ENCODE data around the gene RRAS2. TPM values are rescaled to one million over a fixed set of nuclear protein-coding genes. Genes with fewer than 3 reads are reported as not detected.
"Not testable (repeated sequence)": the region's sequence is repeated elsewhere in the genome, so short reads cannot be mapped to it uniquely, and the experiment has no call there.

Gene RRAS2
- polyA plus RNA-seq (ENCODE audit: insufficient read depth in 1 of 5, insufficient read length in 5 of 5, low replicate concordance in 1 of 5): 10 to 100 TPM; 53.9 to 73.8 (median 61.5) TPM
- long read RNA-seq, donor 1, transcript RRAS2-201 (6 exons, 1,516 nt): major isoform, 15 of 17 reads
- long read RNA-seq, donor 1, partial matches to known transcripts: 0 of 17 reads
- long read RNA-seq, donor 1, other reads (novel, unspliced or antisense): 0 of 17 reads
- long read RNA-seq, donor 2, transcript RRAS2-201 (6 exons, 1,516 nt): major isoform, 11 of 13 reads
- long read RNA-seq, donor 2, partial matches to known transcripts: 0 of 13 reads
- long read RNA-seq, donor 2, other reads (novel, unspliced or antisense): 0 of 13 reads
- long read RNA-seq, donor 3, transcript RRAS2-201 (6 exons, 1,516 nt): major isoform, 8 of 11 reads
- long read RNA-seq, donor 3, partial matches to known transcripts: 0 of 11 reads
- long read RNA-seq, donor 3, other reads (novel, unspliced or antisense): 0 of 11 reads
- long read RNA-seq, donor 4, transcript RRAS2-201 (6 exons, 1,516 nt): major isoform, 15 of 15 reads
- long read RNA-seq, donor 4, partial matches to known transcripts: 0 of 15 reads
- long read RNA-seq, donor 4, other reads (novel, unspliced or antisense): 0 of 15 reads
- long read RNA-seq, donor 5, transcript RRAS2-201 (6 exons, 1,516 nt): major isoform, 20 of 23 reads
- long read RNA-seq, donor 5, partial matches to known transcripts: 0 of 23 reads
- long read RNA-seq, donor 5, other reads (novel, unspliced or antisense): 0 of 23 reads
- long read RNA-seq, donor 6, transcript RRAS2-201 (6 exons, 1,516 nt): major isoform, 11 of 13 reads
- long read RNA-seq, donor 6, partial matches to known transcripts: 0 of 13 reads
- long read RNA-seq, donor 6, other reads (novel, unspliced or antisense): 0 of 13 reads
- long read RNA-seq, donor 7, transcript RRAS2-201 (6 exons, 1,516 nt): major isoform, 9 of 9 reads
- long read RNA-seq, donor 7, partial matches to known transcripts: 0 of 9 reads
- long read RNA-seq, donor 7, other reads (novel, unspliced or antisense): 0 of 9 reads
- long read RNA-seq, donor 8, transcript RRAS2-201 (6 exons, 1,516 nt): major isoform, 8 of 8 reads
- long read RNA-seq, donor 8, partial matches to known transcripts: 0 of 8 reads
- long read RNA-seq, donor 8, other reads (novel, unspliced or antisense): 0 of 8 reads

- DNase-seq: peak; percentile 79 to 80
These were observed at the start of gene RRAS2 for GRCh38 chr11:14358729-14359439. Gene RRAS2, minus strand, starts transcription at chr11:14359183. Its CDS starts 313 bp downstream, at chr11:14358870.

GRCh38 chr11:14408612-14409011 is 49.6 kb upstream of the RRAS2 start:
- DNase-seq: no peak

- DNase-seq: not testable (repeated sequence)
These were observed 47.1 kb upstream of the RRAS2 start for GRCh38 chr11:14406116-14406515.

GRCh38 chr11:14403528-14403927 is 44.5 kb upstream of the RRAS2 start:
- DNase-seq: not testable (repeated sequence)

- DNase-seq: no peak
These were observed 40.1 kb upstream of the RRAS2 start for GRCh38 chr11:14399087-14399486.

- no peak for DNase-seq
These were observed 37.3 kb upstream of the RRAS2 start for GRCh38 chr11:14396273-14396672.

GRCh38 chr11:14393889-14394288 is 34.9 kb upstream of the RRAS2 start:
- DNase-seq: no peak

GRCh38 chr11:14393129-14393528 is 34.1 kb upstream of the RRAS2 start:
- DNase-seq: no peak

- no peak for DNase-seq
These were observed 31.7 kb upstream of the RRAS2 start for GRCh38 chr11:14390669-14391068.

GRCh38 chr11:14388352-14388751 is 29.4 kb upstream of the RRAS2 start:
- DNase-seq: no peak

GRCh38 chr11:14386895-14387480 is 28.0 kb upstream of the RRAS2 start:
- DNase-seq: peak; percentile 21 to 29

- DNase-seq: no peak
These were observed 27.1 kb upstream of the RRAS2 start for GRCh38 chr11:14386081-14386480.

- no peak for DNase-seq
These were observed 25.4 kb upstream of the RRAS2 start for GRCh38 chr11:14384338-14384737.

GRCh38 chr11:14381968-14382367 is 23.0 kb upstream of the RRAS2 start:
- DNase-seq: no peak

- DNase-seq: peak; percentile 61 to 66
These were observed 22.1 kb upstream of the RRAS2 start for GRCh38 chr11:14380947-14381561.

- DNase-seq: no peak
These were observed 21.3 kb upstream of the RRAS2 start for GRCh38 chr11:14380125-14380936.

- no peak for DNase-seq
These were observed 19.2 kb upstream of the RRAS2 start for GRCh38 chr11:14378171-14378570.

- no peak for DNase-seq
These were observed 17.9 kb upstream of the RRAS2 start for GRCh38 chr11:14376920-14377319.

Measured in right lung (tissue), 10 donors.